NCI-H128 (cell line): ENCODE data around the gene UQCRC1.

Experiments
- DNase-seq: peaks from one replicate; lab custom pipeline; 2025; ENCODE audit not compliant: unreplicated experiment; lab: John Stamatoyannopoulos, UW

Gene UQCRC1

GRCh38 chr3:48575366-48575765, 34.1 kb downstream of the UQCRC1 start:
- no peak for DNase-seq

GRCh38 chr3:48573973-48574585, 35.4 kb downstream of the UQCRC1 start:
- no peak for DNase-seq

- DNase-seq, result no peak
Observed at GRCh38 chr3:48572517-48572916, 36.9 kb downstream of the UQCRC1 start.

GRCh38 chr3:48571938-48572337, 37.5 kb downstream of the UQCRC1 start:
- DNase-seq, result no peak

GRCh38 chr3:48569808-48570450, 39.5 kb downstream of the UQCRC1 start:
- DNase-seq, result no peak

- DNase-seq, result no peak
Observed at GRCh38 chr3:48569400-48569799, 40.0 kb downstream of the UQCRC1 start.

GRCh38 chr3:48568476-48568875, 41.0 kb downstream of the UQCRC1 start:
- no peak for DNase-seq

GRCh38 chr3:48567500-48567899, 41.9 kb downstream of the UQCRC1 start:
- DNase-seq, result no peak

- no peak for DNase-seq
Observed at GRCh38 chr3:48567090-48567489, 42.4 kb downstream of the UQCRC1 start.

GRCh38 chr3:48566401-48566760, 43.1 kb downstream of the UQCRC1 start:
- no peak for DNase-seq

- no peak for DNase-seq
Observed at GRCh38 chr3:48565591-48566400, 43.6 kb downstream of the UQCRC1 start.

- no peak for DNase-seq
Observed at GRCh38 chr3:48565186-48565585, 44.3 kb downstream of the UQCRC1 start.

GRCh38 chr3:48564667-48565066, 44.8 kb downstream of the UQCRC1 start:
- no peak for DNase-seq

- DNase-seq, result no peak
Observed at GRCh38 chr3:48564022-48564421, 45.4 kb downstream of the UQCRC1 start.

GRCh38 chr3:48563382-48563918, 46.0 kb downstream of the UQCRC1 start, which contains the start of gene UCN2:
Gene UCN2 (minus strand): TSS chr3:48563781. CDS start chr3:48563124, 657 bp downstream.
- no peak for DNase-seq

- no peak for DNase-seq
Observed at GRCh38 chr3:48562367-48563095, 46.9 kb downstream of the UQCRC1 start.

- DNase-seq, result no peak
Observed at GRCh38 chr3:48561045-48561736, 48.3 kb downstream of the UQCRC1 start.

GRCh38 chr3:48560648-48561018, 48.8 kb downstream of the UQCRC1 start:
- DNase-seq, result no peak

GRCh38 chr3:48558493-48559134, 50.8 kb downstream of the UQCRC1 start:
- no peak for DNase-seq
